Mesodermal cell (in vitro differentiated cells): ENCODE measurements around the gene ZMYM1.
"Not testable (repeated sequence)": the region's sequence is repeated elsewhere in the genome, so short reads cannot be mapped to it uniquely, and the experiment has no call there.

Experiments
- H3K27ac ChIP-seq: 2 replicates; pipeline ENCODE4 v1.7.0; 2013; ENCODE audit warnings: mild to moderate bottlenecking, low read depth, low read length, moderate library complexity; ENCODE audit not compliant: severe bottlenecking
- H3K36me3 ChIP-seq: 2 replicates; pipeline ENCODE4 v1.7.1; 2013; ENCODE audit warnings: mild to moderate bottlenecking, low read length, moderate library complexity; ENCODE audit not compliant: control insufficient read depth, insufficient read depth
- H3K4me1 ChIP-seq: one replicate; pipeline ENCODE4 v1.7.1; 2013; ENCODE audit warnings: mild to moderate bottlenecking, low read length; ENCODE audit not compliant: insufficient read depth, control insufficient read depth, poor library complexity, severe bottlenecking
- H3K4me3 ChIP-seq: 2 replicates; pipeline ENCODE4 v1.7.0; 2013; ENCODE audit warnings: low read length, control low read depth, mild to moderate bottlenecking; ENCODE audit not compliant: insufficient read depth, poor library complexity, severe bottlenecking; ENCODE audit errors: extremely low read depth
- H3K9me3 ChIP-seq: 2 replicates; pipeline ENCODE4 v1.7.1; 2013; ENCODE audit warnings: mild to moderate bottlenecking, low read length, moderate library complexity; ENCODE audit not compliant: control insufficient read depth
- WGBS, 2 experiments: methylation state at CpG; one replicate each; pipeline ENCODE4 v1.1.5; 2013; ENCODE audit warnings: missing lambda C conversion rate in 2 of 2; ENCODE audit not compliant: insufficient coverage in 2 of 2; 5-methylcytosine and 5-hydroxymethylcytosine counted together

Gene ZMYM1

DNA sequence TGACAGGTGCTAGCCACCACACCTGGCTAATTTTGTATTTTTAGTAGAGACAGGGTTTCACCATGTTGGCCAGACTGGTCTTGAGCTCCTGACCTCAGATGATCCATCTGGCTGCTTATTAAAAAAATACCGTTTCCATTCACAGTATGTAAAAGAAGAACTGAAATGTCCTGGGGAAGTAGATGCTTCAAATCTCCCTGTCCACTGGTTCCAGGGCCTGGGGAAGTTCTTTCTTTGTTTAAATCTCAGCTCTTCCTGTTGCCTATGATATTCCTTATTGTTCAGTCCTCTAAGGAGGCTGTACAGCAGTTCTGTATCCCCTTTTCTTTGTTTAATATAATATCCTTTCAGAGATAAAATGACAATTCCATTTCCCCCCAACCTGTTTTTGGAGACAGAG is 47.4 kb downstream of the ZMYM1 start:
- 100% methylated on average over 1 of the region's 1 CpG; no CpG with 5 or more reads in 1 of the 2 experiments for WGBS, 2 experiments
- Histone ChIP-seq H3K4me1 (no peaks in the 10 kb centered on the region), H3K4me3 (no peak overlapping the region)

DNA sequence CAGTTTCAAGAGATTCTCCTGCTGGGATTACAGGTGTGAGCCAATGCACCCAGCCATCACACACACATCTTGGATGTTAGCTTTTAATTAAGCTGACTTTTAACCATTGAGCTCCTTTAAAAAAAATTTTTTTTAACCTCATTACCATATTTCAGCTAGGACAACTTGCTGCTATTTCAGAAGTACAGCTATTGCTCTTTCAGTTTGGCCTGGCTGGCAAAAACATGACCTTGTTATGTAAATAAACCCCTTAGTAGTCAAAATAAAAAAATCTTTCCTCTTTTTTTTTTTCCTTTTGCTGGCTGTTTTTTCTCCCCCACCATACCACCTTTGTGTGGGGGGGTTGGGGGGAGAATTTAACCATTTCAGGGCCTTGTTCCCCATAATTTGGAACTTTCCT is 49.9 kb downstream of the ZMYM1 start:
- Histone ChIP-seq H3K36me3 (no peaks in the 10 kb centered on the region), H3K9me3 (peaks cover 29% of the 10 kb centered on the region), H3K4me3 (no peak overlapping the region), H3K27ac (no peak overlapping the region), H3K4me1 (no peaks in the 10 kb centered on the region)

More for the DNA sequence above, 47.4 kb downstream of the ZMYM1 start:
- H3K9me3 ChIP-seq, result peaks cover 29% of the 10 kb centered on the region
- H3K27ac ChIP-seq, result no peak overlapping the region
- H3K36me3 ChIP-seq, result no peaks in the 10 kb centered on the region

GRCh38 chr1:35136780-35137179 is 57.6 kb downstream of the ZMYM1 start:
- Histone ChIP-seq H3K4me3 (no peak overlapping the region), H3K4me1 (no peaks in the 10 kb centered on the region), H3K9me3 (no peaks in the 10 kb centered on the region), H3K27ac (no peak overlapping the region), H3K36me3 (no peaks in the 10 kb centered on the region)
- 83 to 91% methylated on average over 1 to 3 of the region's 3 CpGs for WGBS, 2 experiments

DNA sequence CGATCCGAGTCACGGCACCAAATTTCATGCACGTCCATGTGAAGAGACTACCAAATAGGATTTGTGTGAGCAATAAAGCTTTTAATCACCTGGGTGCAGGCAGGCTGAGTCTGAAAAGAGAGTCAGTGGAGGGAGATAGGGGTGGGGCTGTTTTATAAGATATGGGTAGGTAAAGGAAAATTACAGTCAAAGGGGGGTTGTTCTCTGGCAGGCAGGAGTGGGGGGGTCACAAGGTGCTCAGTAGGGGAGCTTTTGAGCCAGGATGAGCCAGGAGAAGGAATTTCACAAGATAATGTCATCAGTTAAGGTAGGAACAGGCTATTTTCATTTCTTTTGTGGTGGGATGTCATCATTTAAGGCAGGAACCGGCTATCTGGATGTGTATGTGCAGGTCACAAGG is 58.4 kb downstream of the ZMYM1 start:
- WGBS, 2 experiments, result 95 to 97% methylated on average over 5 of the region's 5 CpGs

GRCh38 chr1:35142294-35142693 is 63.1 kb downstream of the ZMYM1 start:
- H3K9me3 ChIP-seq, H3K4me1 ChIP-seq, H3K27ac ChIP-seq, H3K4me3 ChIP-seq, H3K36me3 ChIP-seq: not testable (repeated sequence)

More for the DNA sequence above, 58.4 kb downstream of the ZMYM1 start:
- H3K9me3 ChIP-seq, H3K4me3 ChIP-seq, H3K27ac ChIP-seq, H3K36me3 ChIP-seq, H3K4me1 ChIP-seq: not testable (repeated sequence)

DNA sequence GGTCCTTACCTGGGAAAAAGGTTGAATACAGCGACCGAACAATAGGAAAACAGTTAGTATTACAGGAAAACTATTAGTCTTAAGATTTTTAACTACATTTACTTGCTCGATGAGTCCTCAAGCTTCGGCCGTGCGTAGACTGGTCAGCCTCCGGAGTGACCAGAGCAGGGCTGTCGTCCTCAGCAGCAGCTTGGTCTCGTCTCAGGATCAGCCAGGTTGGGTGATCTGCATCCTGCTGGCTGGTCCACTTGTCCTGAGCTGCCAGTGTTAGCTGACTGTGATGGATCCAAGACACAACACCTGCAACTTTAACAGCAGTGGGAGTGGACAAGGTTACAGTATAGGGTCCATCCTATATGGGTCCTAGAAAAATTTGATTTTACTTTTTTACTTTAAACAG is 63.5 kb downstream of the ZMYM1 start:
- H3K36me3 ChIP-seq, H3K27ac ChIP-seq, H3K4me3 ChIP-seq, H3K9me3 ChIP-seq, H3K4me1 ChIP-seq: not testable (repeated sequence)
- WGBS, 2 experiments, result 89 to 90% methylated on average over 6 to 7 of the region's 9 CpGs

DNA sequence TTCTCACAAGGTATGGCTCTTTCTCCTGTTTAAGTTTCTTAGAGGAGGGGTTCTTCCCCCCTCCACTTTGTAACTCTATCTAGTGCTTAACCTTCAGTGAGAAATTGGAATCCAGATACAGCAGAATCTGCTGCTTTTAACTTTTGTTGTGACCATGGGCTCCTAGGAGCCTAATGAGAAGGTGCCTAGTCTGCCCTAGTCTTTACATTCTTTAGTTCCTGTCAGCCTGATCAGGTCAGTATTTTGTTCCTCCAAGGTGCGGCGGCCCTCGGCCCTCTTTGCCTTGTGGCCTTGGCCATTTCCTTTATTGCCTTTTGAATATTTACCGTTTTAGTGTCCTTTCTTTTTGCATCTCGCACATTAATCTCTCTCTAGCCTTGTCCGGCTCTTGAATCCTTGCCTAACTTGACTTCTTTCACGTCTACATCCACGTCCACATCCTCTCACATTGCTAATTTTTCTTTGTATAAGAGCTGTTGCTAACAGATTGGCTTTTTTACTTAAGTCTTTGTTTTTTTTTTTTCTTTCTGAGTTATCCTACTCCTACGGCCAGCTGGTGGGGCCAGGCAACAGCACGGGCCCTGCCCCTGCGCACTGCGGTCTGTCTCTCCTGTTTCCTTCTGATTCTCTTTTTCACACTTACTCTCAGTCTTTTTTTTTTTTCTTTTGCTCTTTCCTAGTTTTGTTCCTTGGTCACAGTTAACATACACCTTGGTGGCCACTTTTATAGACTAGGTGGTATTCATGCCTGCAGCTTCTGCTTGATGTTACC is 64.7 kb downstream of the ZMYM1 start:
- no peaks in the 10 kb centered on the region for H3K4me1 ChIP-seq
- H3K9me3 ChIP-seq, result no peaks in the 10 kb centered on the region
- WGBS, 2 experiments, result 87 to 92% methylated on average over 10 of the region's 12 CpGs
- no peak overlapping the region for H3K27ac ChIP-seq
- no peaks in the 10 kb centered on the region for H3K36me3 ChIP-seq
- H3K4me3 ChIP-seq, result no peak overlapping the region

GRCh38 chr1:35145892-35146549 is 66.8 kb downstream of the ZMYM1 start:
- H3K4me3 ChIP-seq, H3K36me3 ChIP-seq, H3K9me3 ChIP-seq, H3K4me1 ChIP-seq, H3K27ac ChIP-seq: not testable (repeated sequence)
- WGBS, 2 experiments, result 89 to 92% methylated on average over 12 to 13 of the region's 13 CpGs

DNA sequence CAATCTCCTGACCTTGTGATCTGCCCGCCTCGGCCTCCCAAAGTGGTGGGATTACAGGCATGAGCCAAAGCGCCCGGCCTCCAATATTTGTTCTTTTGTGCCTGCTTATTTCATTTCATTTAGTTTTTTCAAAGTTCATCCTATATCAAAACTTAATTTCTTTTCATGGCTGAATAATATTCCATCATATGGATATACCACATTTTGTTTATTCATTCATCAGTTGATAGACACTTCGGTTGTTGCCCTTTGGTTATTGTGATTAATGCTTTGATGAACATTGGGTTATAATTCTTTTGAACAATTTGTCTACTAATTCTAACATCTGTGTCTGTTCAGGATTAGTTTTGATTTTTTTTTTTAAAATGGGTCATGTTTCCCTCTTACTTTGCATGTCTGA is 72.0 kb downstream of the ZMYM1 start:
- no peak overlapping the region for H3K4me3 ChIP-seq
- WGBS, 2 experiments, result 96 to 100% methylated on average over 2 to 4 of the region's 5 CpGs
- no peaks in the 10 kb centered on the region for H3K36me3 ChIP-seq
- H3K9me3 ChIP-seq, result no peaks in the 10 kb centered on the region
- no peak overlapping the region for H3K27ac ChIP-seq
- no peaks in the 10 kb centered on the region for H3K4me1 ChIP-seq

- WGBS, 2 experiments, result 100% methylated on average over 2 of the region's 3 CpGs
- Histone ChIP-seq H3K9me3 (peaks cover 10% of the 10 kb centered on the region), H3K36me3 (no peaks in the 10 kb centered on the region), H3K27ac (no peak overlapping the region), H3K4me3 (no peak overlapping the region), H3K4me1 (no peaks in the 10 kb centered on the region)
These were observed 85.7 kb downstream of the ZMYM1 start for GRCh38 chr1:35164893-35165292.
